Colonic mucosa (tissue), 4 donors: ENCODE results near the gene ATP5MG. TPM values are rescaled to one million over a fixed set of nuclear protein-coding genes. Genes with fewer than 3 reads are reported as not detected.

Experiments used
- DNase-seq: peaks from one replicate; pipeline ENCODE4 v3.0.0-alpha.2; 2020
- H3K27ac ChIP-seq: fragments of 200-600 bp; one replicate; pipeline ENCODE4 v1.8.0; 2021
- H3K27me3 ChIP-seq: fragments of 200-600 bp; one replicate; pipeline ENCODE4 v1.8.0; 2021
- H3K36me3 ChIP-seq: fragments of 200-600 bp; one replicate; pipeline ENCODE4 v1.8.0; 2021
- H3K4me1 ChIP-seq: fragments of 200-600 bp; one replicate; pipeline ENCODE4 v1.8.0; 2021; ENCODE audit warnings: mild to moderate bottlenecking
- H3K4me3 ChIP-seq: fragments of 200-600 bp; one replicate; pipeline ENCODE4 v1.8.0; 2021
- H3K9ac ChIP-seq, 2 donors: one replicate each; pipeline ENCODE4 v1.7.0; 2013; ENCODE audit warnings: control low read depth in 2 of 2, low read depth in 2 of 2, low read length in 2 of 2
- H3K9me3 ChIP-seq: fragments of 200-600 bp; one replicate; pipeline ENCODE4 v1.8.0; 2021
- intact Hi-C: fragments of 100-400 bp; cut with DNase I; formaldehyde crosslinking; loops from one replicate; pipeline ENCODE4 v1.14.1; 2022
- total RNA-seq, 2 donors: library from RNA; stranded (reverse); fragmentation: NEBNext Ultra II Directional in 1 of 2; extraction: Animal tissue kit (Norgen Biotek cat#: 25700) in 1 of 2; gene quantifications; one replicate each; pipeline ENCODE4 v1.2.1, GENCODE V29; 2021
- TF ChIP-seq, protein P1 (sequence below): fragments of 200-600 bp; IDR thresholded peaks from one replicate; pipeline ENCODE4 v1.8.0; 2022; ENCODE audit warnings: antibody characterized with exemption, mild to moderate bottlenecking
- donor health status: healthy.
- donor health status: DM: no; HTN: no; CAD: no.
- donor health status: DM: no; HTN: no; CAD: no.

Gene ATP5MG, protein sequence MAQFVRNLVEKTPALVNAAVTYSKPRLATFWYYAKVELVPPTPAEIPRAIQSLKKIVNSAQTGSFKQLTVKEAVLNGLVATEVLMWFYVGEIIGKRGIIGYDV
- 100 to 1,000 TPM; 282 to 380 TPM for total RNA-seq

DNA sequence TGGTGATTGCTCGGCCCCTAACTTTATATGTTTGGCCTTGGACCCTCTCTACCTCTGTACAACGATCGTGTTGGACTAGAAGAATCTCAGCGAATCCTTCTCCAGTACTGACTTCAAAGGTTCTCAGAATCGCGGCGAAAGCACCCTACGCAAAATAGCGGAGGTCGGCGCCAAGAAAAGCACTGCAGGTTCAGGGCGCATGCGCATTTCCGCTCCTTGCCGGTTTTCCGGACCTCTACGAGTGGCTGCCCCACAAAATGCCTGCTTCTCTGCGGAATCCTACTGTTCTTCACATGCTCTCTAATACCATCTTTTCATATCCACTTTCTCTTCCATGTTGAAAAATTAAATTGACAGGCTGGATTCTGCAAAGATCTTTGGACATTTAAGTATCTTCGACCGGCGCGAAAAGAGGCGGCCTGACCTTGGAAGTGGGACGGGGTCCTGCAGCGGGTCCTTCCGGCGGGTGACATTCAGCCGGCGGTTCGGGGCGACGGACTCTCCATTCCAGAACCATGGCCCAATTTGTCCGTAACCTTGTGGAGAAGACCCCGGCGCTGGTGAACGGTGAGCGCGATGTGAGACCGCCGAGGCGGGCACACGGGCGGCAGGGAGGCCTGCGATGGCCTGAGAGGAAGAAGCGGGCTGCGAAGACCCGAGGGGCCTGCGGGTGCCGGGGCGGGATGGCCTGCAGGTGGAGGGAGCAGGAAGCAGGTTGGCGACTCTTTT lies at the start of gene ATP5MG:
Gene ATP5MG (plus strand): TSS at position 456 of the 729 bp plus-strand sequence. CDS start 60 bp downstream, at position 516.
- H3K27me3 ChIP-seq: no peaks in the 10 kb centered on the region
- peak within 1 kb of the TSS; percentile 91 to 99 for H3K9ac ChIP-seq
- peaks cover 4% of the 10 kb centered on the region for H3K4me1 ChIP-seq
- H3K9me3 ChIP-seq: no peaks in the 10 kb centered on the region
- DNase-seq: peak; percentile 94
- TF ChIP-seq, protein P1, sequence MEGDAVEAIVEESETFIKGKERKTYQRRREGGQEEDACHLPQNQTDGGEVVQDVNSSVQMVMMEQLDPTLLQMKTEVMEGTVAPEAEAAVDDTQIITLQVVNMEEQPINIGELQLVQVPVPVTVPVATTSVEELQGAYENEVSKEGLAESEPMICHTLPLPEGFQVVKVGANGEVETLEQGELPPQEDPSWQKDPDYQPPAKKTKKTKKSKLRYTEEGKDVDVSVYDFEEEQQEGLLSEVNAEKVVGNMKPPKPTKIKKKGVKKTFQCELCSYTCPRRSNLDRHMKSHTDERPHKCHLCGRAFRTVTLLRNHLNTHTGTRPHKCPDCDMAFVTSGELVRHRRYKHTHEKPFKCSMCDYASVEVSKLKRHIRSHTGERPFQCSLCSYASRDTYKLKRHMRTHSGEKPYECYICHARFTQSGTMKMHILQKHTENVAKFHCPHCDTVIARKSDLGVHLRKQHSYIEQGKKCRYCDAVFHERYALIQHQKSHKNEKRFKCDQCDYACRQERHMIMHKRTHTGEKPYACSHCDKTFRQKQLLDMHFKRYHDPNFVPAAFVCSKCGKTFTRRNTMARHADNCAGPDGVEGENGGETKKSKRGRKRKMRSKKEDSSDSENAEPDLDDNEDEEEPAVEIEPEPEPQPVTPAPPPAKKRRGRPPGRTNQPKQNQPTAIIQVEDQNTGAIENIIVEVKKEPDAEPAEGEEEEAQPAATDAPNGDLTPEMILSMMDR: no peak
- intact Hi-C loops: loop anchor here (5.0 kb wide), 2 partner anchors 36 to 86 kb away; partner anchors contain the start of gene KMT2A
- no peaks in the 10 kb centered on the region for H3K36me3 ChIP-seq
- peak within 1 kb of the TSS; percentile 81 for H3K27ac ChIP-seq
- peak within 1 kb of the TSS; percentile 98 for H3K4me3 ChIP-seq

DNA sequence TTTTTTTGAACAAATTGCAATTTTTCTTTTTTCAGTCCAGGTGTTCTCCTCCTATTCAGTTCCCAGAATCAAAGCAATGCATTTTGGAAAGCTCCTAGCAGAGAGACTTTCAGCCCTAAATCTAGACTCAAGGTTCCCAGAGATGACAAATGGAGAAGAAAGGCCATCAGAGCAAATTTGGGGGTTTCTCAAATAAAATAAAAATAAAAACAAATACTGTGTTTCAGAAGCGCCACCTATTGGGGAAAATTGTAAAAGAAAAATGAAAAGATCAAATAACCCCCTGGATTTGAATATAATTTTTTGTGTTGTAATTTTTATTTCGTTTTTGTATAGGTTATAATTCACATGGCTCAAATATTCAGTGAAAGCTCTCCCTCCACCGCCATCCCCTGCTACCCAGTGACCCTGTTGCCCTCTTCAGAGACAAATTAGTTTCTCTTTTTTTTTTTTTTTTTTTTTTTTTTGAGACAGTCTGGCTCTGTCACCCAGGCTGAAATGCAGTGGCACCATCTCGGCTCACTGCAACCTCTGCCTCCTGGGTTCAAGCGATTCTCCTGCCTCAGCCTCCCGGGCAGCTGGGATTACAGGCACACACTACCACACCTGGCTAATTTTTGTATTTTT lies 48.2 kb upstream of the ATP5MG start:
- no peaks in the 10 kb centered on the region for H3K36me3 ChIP-seq
- H3K4me1 ChIP-seq: no peaks in the 10 kb centered on the region
- no peak overlapping the region for H3K27ac ChIP-seq
- no peak overlapping the region for H3K9ac ChIP-seq
- no peaks in the 10 kb centered on the region for H3K9me3 ChIP-seq
- no peak overlapping the region for H3K4me3 ChIP-seq
- intact Hi-C loops: loop anchor here (2.0 to 10.0 kb wide), 3 partner anchors 56 to 208 kb away; no protein-coding TSS in a partner anchor
- no peaks in the 10 kb centered on the region for H3K27me3 ChIP-seq
- no peak for DNase-seq
- TF ChIP-seq, protein P1: peak; percentile 53

DNA sequence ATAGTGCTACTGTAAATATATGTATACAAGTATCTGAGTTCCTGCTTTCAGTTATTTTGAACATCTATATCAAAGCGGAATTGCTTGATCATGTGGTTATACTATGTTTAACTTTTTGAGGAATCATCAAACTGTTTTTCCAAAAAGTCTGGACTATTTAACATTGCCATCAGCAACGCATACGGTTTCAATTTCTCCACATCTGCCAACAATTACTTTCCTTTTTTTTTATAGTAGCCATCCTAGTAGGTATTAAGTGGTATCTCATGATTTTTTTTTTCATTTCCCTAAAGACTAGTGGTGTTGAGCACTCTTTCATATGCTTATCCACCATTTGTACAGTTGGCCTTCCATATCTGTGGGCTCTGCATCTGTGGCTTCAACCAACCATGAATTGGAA lies 43.3 kb upstream of the ATP5MG start:
- no peak overlapping the region for H3K9ac ChIP-seq
- no peak overlapping the region for H3K27ac ChIP-seq
- intact Hi-C loops: loop anchor here (10.0 kb wide), 1 partner anchor 213 kb away; no protein-coding TSS in a partner anchor
- no peak overlapping the region for H3K4me3 ChIP-seq
- TF ChIP-seq, protein P1: no peak
- DNase-seq: no peak
- no peaks in the 10 kb centered on the region for H3K36me3 ChIP-seq
- peaks cover 12% of the 10 kb centered on the region for H3K4me1 ChIP-seq
- H3K9me3 ChIP-seq: no peaks in the 10 kb centered on the region
- H3K27me3 ChIP-seq: no peaks in the 10 kb centered on the region

DNA sequence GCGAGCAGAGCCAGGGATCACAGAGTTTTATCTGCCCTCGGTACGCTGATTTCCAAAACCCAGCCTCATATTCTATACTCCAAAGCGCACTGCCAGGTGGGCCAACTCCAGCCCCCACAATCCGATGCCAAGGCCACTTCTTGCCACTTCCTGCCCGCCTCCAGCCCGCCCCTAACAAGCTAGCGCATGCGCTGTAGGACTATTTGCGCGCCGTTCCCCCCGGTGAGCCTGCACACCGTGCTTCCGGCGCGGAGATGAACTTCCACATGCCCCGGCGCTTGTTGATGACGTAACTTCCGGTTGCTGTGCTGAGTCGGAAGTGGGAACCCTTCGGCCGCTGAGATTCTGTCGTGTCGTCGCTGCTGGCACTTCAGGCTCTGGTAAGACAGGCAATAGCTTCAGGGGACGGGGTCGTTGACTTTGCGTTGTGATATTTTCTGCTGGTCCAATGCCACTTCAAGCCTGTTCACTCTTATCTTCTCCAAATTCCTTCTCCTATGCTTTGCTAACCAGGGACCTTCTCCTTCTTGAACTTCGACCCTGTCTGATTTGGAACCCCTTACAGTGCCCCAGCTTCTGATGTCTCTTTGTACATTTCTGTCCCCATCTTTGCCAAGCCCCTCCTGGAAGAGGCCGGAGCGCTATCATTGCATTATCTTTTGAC lies 42.0 kb upstream of the ATP5MG start, which contains the start of gene UBE4A:
Gene UBE4A (plus strand): TSS at position 306 of the 664 bp plus-strand sequence. CDS start 5,481 bp downstream, outside the sequence.
- intact Hi-C loops: loop anchor here (10.0 kb wide), 1 partner anchor 215 kb away; no protein-coding TSS in a partner anchor
- TF ChIP-seq, protein P1: no peak
- DNase-seq: peak; percentile 99

More for the DNA sequence above, 42.0 kb upstream of the ATP5MG start, which contains the start of gene UBE4A:
- Histone ChIP-seq H3K9ac (peak within 1 kb of the TSS; percentile 62 to 63), H3K4me1 (peaks cover 12% of the 10 kb centered on the region), H3K36me3 (no peaks in the 10 kb centered on the region), H3K4me3 (peak within 1 kb of the TSS; percentile 84), H3K27ac (peak within 1 kb of the TSS; percentile 25), H3K9me3 (no peaks in the 10 kb centered on the region), H3K27me3 (no peaks in the 10 kb centered on the region)
